Activated CD8-positive, alpha-beta T cell treated with anti-CD3 and anti-CD28 coated beads, Interleukin-2, amount 10 ng/mL, durations not matched to agents 7 days and 5 days (primary cell): Measurements from ENCODE around the gene SEC14L6. TPM values are rescaled to one million over a fixed set of nuclear protein-coding genes. Genes with fewer than 3 reads are reported as not detected.

Experiments
- ATAC-seq: fragments of 150-1000 bp; cut with Tn5 transposase; one replicate; pipeline ENCODE4 v1.10.0; 2021; ENCODE audit warnings: moderate library complexity
- CTCF ChIA-PET: fragments of 350-600 bp; sonication (Branson Sonifier 250); formaldehyde crosslinking; loops from one replicate; lab custom pipeline; 2021; ENCODE audit warnings: antibody characterized with exemption; lab: Charles Lee
- POLR2A ChIA-PET: fragments of 350-600 bp; sonication (Branson Sonifier 250); formaldehyde crosslinking; loops from one replicate; lab custom pipeline; 2021; ENCODE audit warnings: antibody characterized with exemption; lab: Charles Lee
- DNase-seq: peaks from one replicate; pipeline ENCODE4 v3.0.0-alpha.2; 2020
- H3K27ac Mint-ChIP-seq: one replicate; pipeline ENCODE4 v1.8.0; 2021; ENCODE audit warnings: mild to moderate bottlenecking, mixed read lengths
- H3K27me3 Mint-ChIP-seq: one replicate; pipeline ENCODE4 v1.8.0; 2021; ENCODE audit warnings: low read depth, mixed read lengths
- H3K36me3 Mint-ChIP-seq: one replicate; pipeline ENCODE4 v1.8.0; 2021; ENCODE audit warnings: low read depth, mixed read lengths
- H3K4me1 Mint-ChIP-seq: one replicate; pipeline ENCODE4 v1.8.0; 2021; ENCODE audit warnings: low read depth, mixed read lengths
- H3K4me3 Mint-ChIP-seq: one replicate; pipeline ENCODE4 v1.8.0; 2021; ENCODE audit warnings: mild to moderate bottlenecking, mixed read lengths
- H3K9me3 Mint-ChIP-seq: one replicate; pipeline ENCODE4 v1.8.0; 2022; ENCODE audit warnings: mixed read lengths; ENCODE audit not compliant: insufficient read depth
- total RNA-seq, 2 experiments: library from RNA; stranded (reverse); gene quantifications; one replicate each; pipeline ENCODE4 v1.2.3, GENCODE V29; 2021

SEC14L6 gene
- total RNA-seq, 2 experiments from 2014 or later = not detected

DNA sequence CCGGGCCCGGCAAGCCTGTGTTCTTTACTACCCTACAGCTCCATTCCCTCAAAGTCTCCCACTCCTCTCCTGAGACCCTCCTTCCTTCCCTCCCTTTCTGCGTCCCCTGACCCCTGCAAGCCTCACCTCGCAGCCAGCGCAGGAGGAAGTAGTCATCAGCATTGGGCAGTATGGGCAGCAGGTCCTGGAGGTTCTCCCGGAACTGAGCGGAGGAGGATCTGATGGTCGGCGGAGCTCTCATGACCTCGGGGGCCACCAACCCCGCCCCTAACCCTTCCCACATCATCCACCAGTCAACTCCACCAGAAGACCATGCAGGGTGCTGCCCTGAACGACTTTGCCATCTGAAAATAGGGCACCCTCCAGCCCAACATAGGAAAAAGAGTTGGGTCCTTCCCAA lies 43.0 kb downstream of the SEC14L6 start:
- CTCF ChIA-PET = no interaction called here
- ATAC-seq = no peak

DNA sequence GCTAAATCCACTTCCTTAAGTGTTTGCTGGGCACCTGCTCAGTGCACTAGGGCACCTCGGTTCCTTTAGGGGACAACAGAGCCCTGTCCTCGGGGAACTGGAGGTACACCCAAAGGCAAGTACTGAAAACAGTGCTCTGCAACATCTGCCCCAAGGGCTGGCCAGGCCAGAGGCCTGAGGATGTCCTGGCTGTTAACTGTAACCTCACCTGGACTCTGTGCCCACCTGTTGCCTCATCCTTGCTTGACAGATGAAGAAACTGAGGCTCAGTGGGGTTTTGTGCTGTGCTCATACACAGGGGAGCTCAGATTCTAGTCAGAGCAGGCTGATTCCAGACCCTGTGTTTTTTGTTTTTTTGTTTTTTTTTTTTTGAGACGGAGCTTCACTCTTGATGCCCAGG lies 43.6 kb downstream of the SEC14L6 start:
- ATAC-seq (no peak), DNase-seq (no peak)
- Mint-ChIP-seq H3K27ac (no peak overlapping the region), H3K4me3 (no peak overlapping the region), H3K9me3 (no peaks in the 10 kb centered on the region), H3K4me1 (no peaks in the 10 kb centered on the region), H3K27me3 (peaks cover 25% of the 10 kb centered on the region), H3K36me3 (no peaks in the 10 kb centered on the region)
- POLR2A ChIA-PET = interaction anchor here (0.6 kb wide), 1 partner anchor 208 kb away, joined by 3 read pairs; no protein-coding TSS in a partner anchor
- CTCF ChIA-PET = no interaction called here

More for the DNA sequence above, 43.0 kb downstream of the SEC14L6 start:
- no peaks in the 10 kb centered on the region for H3K9me3 Mint-ChIP-seq
- no peak overlapping the region for H3K27ac Mint-ChIP-seq
- POLR2A ChIA-PET = no interaction called here
- H3K4me3 Mint-ChIP-seq = no peak overlapping the region
- H3K36me3 Mint-ChIP-seq = no peaks in the 10 kb centered on the region
- no peaks in the 10 kb centered on the region for H3K4me1 Mint-ChIP-seq
- peaks cover 22% of the 10 kb centered on the region for H3K27me3 Mint-ChIP-seq
- DNase-seq = no peak

DNA sequence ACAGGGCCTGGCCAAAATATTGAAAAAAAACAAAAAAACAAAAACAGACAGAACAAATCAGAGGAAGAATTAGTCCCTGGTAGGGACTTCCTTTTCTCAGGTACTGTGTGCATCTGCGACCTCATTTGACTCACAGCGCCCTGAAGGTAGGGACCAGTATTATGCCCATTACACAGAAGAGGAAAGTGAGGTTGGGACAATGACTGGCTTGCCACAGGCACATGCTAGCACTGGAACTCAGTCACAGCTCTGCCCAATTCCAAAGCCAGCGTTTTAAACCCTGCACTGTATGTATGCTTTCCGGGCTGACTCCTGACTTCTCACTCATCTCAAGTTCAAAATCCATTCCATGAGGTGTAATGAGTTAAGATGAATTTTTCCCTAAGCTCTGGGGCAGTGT lies 44.4 kb downstream of the SEC14L6 start:
- no peak for ATAC-seq
- H3K9me3 Mint-ChIP-seq = no peaks in the 10 kb centered on the region
- no peak overlapping the region for H3K4me3 Mint-ChIP-seq
- ChIA-PET POLR2A (interaction anchor here (0.6 kb wide), 1 partner anchor 207 kb away, joined by 3 read pairs; no protein-coding TSS in a partner anchor), CTCF (no interaction called here)
- DNase-seq = no peak
- peaks cover 29% of the 10 kb centered on the region for H3K27me3 Mint-ChIP-seq
- H3K36me3 Mint-ChIP-seq = no peaks in the 10 kb centered on the region
- H3K4me1 Mint-ChIP-seq = no peaks in the 10 kb centered on the region
- H3K27ac Mint-ChIP-seq = no peak overlapping the region

DNA sequence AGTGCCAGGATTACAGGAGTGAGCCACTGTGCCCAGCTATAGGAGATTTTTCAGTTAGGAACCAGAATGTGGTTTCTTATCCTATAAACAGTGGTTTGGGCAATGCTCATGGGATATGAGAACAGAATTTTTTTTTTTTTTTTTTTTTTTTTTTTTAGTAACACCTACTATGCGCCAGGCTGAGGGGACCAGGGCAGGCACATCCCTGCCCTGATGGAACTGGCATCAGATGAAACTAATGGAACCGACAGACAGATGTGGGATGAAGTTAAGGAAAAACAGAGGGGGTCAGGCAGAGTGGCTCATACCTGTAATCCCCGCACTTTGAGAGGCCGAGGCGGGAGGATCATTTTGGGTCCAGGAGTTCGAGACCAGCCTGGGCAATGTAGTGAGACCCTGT lies 45.9 kb downstream of the SEC14L6 start:
- no peaks in the 10 kb centered on the region for H3K4me1 Mint-ChIP-seq
- peaks cover 22% of the 10 kb centered on the region for H3K27me3 Mint-ChIP-seq
- CTCF ChIA-PET = no interaction called here
- POLR2A ChIA-PET = no interaction called here
- H3K4me3 Mint-ChIP-seq = no peak overlapping the region
- H3K27ac Mint-ChIP-seq = no peak overlapping the region
- no peaks in the 10 kb centered on the region for H3K9me3 Mint-ChIP-seq
- DNase-seq (no peak), ATAC-seq (no peak)
- no peaks in the 10 kb centered on the region for H3K36me3 Mint-ChIP-seq

DNA sequence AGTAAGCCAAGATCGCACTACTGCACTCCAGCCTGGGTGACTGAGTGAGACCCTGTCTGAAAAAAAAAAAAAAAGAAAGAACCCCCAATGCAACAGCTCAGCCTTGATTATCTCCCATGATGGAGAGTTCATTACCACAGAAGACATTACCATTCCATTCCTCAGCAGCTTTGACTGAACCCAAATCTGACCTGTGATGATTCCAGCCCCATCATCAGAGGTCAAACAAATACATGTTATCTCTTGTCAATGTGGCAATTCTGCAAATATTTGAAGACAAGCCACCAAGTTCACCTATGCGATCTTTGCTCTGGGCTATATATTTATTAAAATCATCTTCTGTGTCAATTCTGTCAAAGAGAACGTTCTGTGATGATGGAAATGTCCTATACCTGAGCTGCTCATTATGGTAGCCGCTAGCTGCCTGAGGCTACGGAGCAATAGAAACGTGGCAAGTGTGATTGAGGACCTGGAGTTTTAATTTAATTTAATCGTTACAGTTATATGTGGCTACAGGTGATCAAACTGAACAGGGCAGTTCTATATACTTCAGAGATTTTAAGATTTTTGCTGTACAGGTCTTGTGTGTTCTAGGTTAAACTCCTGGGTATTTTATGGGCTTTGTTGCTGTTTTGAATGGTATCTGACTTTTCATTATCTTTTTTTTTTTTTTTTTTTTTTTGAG lies 48.9 kb downstream of the SEC14L6 start:
- DNase-seq (no peak), ATAC-seq (no peak)
- ChIA-PET POLR2A (no interaction called here), CTCF (interaction anchor here (3.2 kb wide), 1 partner anchor 12 kb away, joined by 8 read pairs; no protein-coding TSS in a partner anchor)
- no peak overlapping the region for H3K4me3 Mint-ChIP-seq
- no peaks in the 10 kb centered on the region for H3K9me3 Mint-ChIP-seq
- H3K36me3 Mint-ChIP-seq = no peaks in the 10 kb centered on the region
- peaks cover 11% of the 10 kb centered on the region for H3K27me3 Mint-ChIP-seq
- H3K27ac Mint-ChIP-seq = no peak overlapping the region
- H3K4me1 Mint-ChIP-seq = no peaks in the 10 kb centered on the region

DNA sequence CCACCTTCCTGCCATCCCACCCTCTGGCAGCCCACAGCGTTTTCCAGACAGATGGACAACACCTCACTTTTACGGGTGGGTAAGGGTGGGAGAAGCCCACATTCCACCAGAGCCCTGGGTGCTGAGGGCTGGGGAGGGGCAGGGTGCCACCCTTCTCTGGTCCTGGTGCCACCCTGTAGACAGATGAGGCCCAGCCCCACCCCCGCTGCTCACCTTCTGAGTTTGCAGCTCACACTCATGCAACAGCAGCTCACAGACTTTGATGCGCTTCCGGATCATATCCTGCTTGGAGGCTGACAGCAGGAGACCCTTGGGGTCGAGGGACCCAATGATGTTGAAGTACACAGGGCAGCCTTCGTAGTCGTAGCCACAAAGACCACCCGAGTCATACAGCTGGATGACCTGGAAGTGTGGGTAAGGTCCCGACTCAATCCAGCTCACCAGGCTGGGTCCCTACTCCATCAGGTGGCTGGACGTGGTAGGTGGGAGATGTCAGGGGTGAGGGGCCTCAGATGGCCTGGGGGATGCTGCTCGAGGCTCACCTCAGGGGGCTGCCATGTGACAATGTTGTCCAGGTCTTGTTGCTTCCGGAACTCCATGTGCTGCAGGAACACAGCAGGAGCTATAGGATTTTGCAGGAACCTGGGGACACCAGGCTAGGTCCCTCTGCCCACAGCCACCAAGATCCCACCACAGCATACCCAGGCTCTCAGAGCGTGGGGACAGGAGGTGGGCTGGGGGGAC lies 51.3 kb downstream of the SEC14L6 start:
- CTCF ChIA-PET = interaction anchor here (0.9 to 3.2 kb wide), 2 partner anchors 10 to 51 kb away, joined by 3 to 8 read pairs; no protein-coding TSS in a partner anchor

DNA sequence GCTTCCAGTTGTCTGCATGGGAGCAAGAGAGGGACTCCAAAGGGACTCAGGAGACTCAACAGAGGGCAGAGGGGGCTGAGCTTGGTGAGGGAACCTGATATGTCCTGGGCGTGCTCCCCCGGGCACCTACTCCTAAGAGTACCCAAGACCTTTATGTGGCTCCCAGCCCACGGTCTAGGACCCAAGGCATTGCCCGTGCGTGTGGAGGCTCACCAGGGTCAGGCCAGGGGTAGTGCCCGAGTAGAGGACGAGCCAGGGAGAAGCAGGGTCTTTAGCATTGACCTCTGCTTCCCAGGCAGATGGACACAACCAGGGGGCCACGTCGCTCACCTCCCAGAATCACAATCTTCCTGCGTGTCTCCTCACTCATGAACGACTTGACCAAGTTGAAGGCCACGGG lies 54.4 kb downstream of the SEC14L6 start:
- Mint-ChIP-seq H3K4me3 (no peak overlapping the region), H3K27me3 (peaks cover 2% of the 10 kb centered on the region), H3K9me3 (no peaks in the 10 kb centered on the region), H3K36me3 (no peaks in the 10 kb centered on the region), H3K4me1 (no peaks in the 10 kb centered on the region), H3K27ac (no peak overlapping the region)
- ChIA-PET CTCF (no interaction called here), POLR2A (no interaction called here)
- DNase-seq (no peak), ATAC-seq (no peak)

More for the DNA sequence above, 51.3 kb downstream of the SEC14L6 start:
- POLR2A ChIA-PET = no interaction called here
- peaks cover 11% of the 10 kb centered on the region for H3K27me3 Mint-ChIP-seq
- DNase-seq (no peak), ATAC-seq (no peak)
- H3K4me1 Mint-ChIP-seq = no peaks in the 10 kb centered on the region
- H3K4me3 Mint-ChIP-seq = no peak overlapping the region
- no peaks in the 10 kb centered on the region for H3K36me3 Mint-ChIP-seq
- H3K27ac Mint-ChIP-seq = no peak overlapping the region
- H3K9me3 Mint-ChIP-seq = no peaks in the 10 kb centered on the region

DNA sequence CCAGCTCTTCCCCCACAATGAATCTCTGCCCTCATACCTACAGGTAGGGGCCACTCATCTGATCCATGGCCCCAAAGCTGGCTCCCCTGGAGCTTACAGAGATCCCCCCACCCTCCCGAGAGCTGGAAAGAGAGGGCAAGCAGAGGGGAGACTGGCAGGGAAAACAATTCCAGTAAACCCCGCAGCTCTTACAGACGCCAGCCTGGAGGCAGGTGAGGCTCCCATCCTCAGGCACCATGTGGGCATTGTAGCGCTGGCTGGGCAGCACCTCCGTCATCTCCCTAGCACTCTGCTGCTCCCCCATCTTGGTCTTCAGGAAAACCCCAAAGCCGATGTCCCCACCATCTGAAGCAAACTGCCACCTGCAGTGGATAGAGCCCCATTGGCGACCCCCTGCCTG lies 55.2 kb downstream of the SEC14L6 start:
- ATAC-seq = no peak
- no peak overlapping the region for H3K4me3 Mint-ChIP-seq
- CTCF ChIA-PET = interaction anchor here (1.1 kb wide), 1 partner anchor 104 kb away, joined by 3 read pairs; the partner anchor contains the start of gene RNF215
- no peak for DNase-seq
- H3K27me3 Mint-ChIP-seq = peaks cover 2% of the 10 kb centered on the region
- no peaks in the 10 kb centered on the region for H3K9me3 Mint-ChIP-seq
- POLR2A ChIA-PET = no interaction called here
- no peak overlapping the region for H3K27ac Mint-ChIP-seq
- no peaks in the 10 kb centered on the region for H3K4me1 Mint-ChIP-seq
- H3K36me3 Mint-ChIP-seq = no peaks in the 10 kb centered on the region

DNA sequence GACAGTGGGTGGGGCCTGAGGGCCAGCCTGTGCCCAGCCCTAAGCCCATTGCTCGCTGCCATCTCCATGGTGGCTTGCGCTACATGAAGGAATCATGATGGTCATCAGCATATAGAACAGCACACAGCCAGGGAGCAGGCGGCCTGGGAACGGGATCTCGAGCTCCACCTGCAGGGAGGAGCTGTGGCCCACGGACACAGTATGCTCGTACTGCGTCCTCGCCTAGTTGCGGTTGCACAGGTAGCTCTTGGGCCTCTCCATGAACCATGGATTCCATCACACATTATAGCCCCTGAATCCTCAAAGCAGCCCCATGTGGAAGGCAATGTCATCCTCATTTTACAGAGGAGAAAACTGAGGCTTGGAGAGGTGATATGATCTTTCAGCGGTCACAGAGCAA lies 56.1 kb downstream of the SEC14L6 start:
- ChIA-PET POLR2A (no interaction called here), CTCF (interaction anchor here (1.0 to 1.1 kb wide), 2 partner anchors 99 to 103 kb away, joined by 3 read pairs; partner anchors contain the start of gene RNF215)
- Mint-ChIP-seq H3K27me3 (peaks cover 2% of the 10 kb centered on the region), H3K27ac (no peak overlapping the region), H3K36me3 (no peaks in the 10 kb centered on the region), H3K4me3 (no peak overlapping the region), H3K9me3 (no peaks in the 10 kb centered on the region), H3K4me1 (peaks cover 5% of the 10 kb centered on the region)
- DNase-seq = no peak
- ATAC-seq = no peak

DNA sequence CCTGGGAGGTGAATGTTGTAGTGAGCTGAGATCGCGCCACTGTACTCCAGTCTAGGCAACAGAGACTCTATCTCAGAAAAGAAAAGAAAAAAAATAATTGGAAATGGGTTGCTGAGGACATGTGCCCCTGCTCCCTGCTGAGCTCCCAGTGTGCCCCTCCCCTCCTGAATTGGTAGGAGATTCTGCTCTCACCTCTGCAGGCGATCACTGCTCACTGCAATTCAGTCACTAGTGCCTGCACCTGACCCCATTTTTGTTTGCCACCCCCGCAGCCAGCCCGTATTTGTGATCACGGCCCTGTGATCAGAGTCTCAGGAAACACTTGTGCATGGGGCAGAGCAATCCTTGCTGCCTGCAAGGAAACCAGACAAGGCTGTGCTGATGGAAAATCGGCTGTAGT lies 58.4 kb downstream of the SEC14L6 start:
- Mint-ChIP-seq H3K4me1 (peaks cover 7% of the 10 kb centered on the region), H3K27me3 (no peaks in the 10 kb centered on the region), H3K4me3 (no peak overlapping the region), H3K9me3 (no peaks in the 10 kb centered on the region), H3K36me3 (no peaks in the 10 kb centered on the region), H3K27ac (no peak overlapping the region)
- no peak for ATAC-seq
- ChIA-PET CTCF (interaction anchor here (1.2 kb wide), 1 partner anchor 101 kb away, joined by 3 read pairs; the partner anchor contains the start of gene RNF215), POLR2A (no interaction called here)
- DNase-seq = no peak

DNA sequence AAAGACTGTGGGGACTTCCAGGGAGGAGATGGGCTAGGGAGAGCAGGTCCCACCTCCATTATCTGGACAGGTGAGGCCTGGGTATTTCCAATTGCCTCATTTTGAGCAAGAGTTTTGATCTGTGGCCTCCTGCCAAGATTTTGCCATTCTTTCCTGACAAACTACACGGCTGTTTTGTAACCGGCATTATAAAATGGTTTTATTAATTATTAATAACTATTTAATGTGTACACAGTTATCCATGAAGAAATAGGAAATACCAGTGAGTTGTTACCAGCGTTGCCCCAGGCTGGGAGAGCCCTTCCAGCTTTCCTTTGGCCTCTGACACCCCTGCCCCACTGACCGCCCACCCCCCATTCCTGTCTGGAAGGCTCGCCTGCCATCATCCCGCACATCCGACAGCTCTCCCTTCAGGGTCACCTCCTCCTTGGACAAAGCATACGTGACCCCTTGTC lies 59.9 kb downstream of the SEC14L6 start:
- ChIA-PET CTCF (interaction anchor here (1.0 to 5.4 kb wide), 9 partner anchors 9 to 199 kb away, joined by 3 to 54 read pairs (median 7); partner anchors contain the start of gene SEC14L2), POLR2A (interaction anchor here (0.7 kb wide), 1 partner anchor 92 kb away, joined by 4 read pairs; no protein-coding TSS in a partner anchor)
- H3K36me3 Mint-ChIP-seq = no peaks in the 10 kb centered on the region
- no peaks in the 10 kb centered on the region for H3K27me3 Mint-ChIP-seq
- no peak for DNase-seq
- ATAC-seq = no peak
- H3K27ac Mint-ChIP-seq = no peak overlapping the region
- H3K4me1 Mint-ChIP-seq = peaks cover 7% of the 10 kb centered on the region
- H3K9me3 Mint-ChIP-seq = no peaks in the 10 kb centered on the region
- H3K4me3 Mint-ChIP-seq = no peak overlapping the region
